ENCODE results near the gene LHX5.

LHX5 gene

DNA sequence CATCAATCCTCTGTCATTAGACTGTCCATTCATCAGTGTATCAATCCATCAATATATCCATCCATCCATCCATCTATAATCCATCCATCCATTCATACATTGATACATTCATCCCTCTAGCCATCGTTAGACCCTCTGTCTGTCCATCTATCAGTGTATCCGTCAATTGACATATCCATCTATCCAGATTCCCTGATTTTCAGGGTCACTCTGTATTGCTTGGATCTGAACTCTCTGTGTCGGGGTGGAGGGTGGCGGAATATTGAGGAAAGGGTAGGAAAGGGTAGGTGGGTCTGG lies 32.4 kb downstream of the LHX5 start:
- DNase-seq (ENCODE audit: low read depth, low spot score) = no peak

DNA sequence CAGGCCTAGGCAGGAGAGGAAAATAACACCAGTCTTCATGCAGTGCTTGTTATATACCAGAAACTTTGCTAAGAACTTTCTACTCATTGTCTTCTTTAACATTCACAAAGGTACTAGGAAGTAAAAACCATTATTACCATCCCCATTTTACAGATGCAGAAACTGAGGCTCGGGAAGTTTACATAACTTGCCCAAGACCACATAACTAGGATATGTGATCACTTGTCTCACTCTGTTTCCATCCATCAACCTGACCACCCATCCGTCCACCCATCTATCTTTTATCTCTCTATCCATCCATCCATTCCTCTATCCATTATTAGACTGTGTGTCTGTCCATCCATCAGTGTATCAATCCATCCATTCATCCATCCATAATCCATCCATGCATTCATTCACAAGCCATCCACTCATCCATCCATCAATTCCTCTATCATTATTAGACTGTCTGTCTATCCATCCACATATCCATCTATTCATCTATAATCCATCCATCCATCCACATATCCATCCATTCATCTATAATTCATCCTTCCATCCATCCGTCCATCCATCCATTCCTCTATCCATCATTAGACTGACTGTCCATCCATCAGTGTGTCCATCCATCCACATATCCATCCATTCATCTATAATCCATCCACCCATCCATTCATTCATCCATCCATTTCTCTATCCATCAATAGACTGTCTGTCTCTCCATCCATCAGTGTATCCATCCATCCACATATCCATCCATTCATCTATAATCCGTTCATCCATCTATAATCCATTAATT lies 33.0 kb downstream of the LHX5 start:
- DNase-seq (ENCODE audit: low read depth, low spot score) = no peak

GRCh38 chr12:113437729-113438100 lies 34.0 kb downstream of the LHX5 start:
- DNase-seq (ENCODE audit: low read depth, low spot score) = no peak

DNA sequence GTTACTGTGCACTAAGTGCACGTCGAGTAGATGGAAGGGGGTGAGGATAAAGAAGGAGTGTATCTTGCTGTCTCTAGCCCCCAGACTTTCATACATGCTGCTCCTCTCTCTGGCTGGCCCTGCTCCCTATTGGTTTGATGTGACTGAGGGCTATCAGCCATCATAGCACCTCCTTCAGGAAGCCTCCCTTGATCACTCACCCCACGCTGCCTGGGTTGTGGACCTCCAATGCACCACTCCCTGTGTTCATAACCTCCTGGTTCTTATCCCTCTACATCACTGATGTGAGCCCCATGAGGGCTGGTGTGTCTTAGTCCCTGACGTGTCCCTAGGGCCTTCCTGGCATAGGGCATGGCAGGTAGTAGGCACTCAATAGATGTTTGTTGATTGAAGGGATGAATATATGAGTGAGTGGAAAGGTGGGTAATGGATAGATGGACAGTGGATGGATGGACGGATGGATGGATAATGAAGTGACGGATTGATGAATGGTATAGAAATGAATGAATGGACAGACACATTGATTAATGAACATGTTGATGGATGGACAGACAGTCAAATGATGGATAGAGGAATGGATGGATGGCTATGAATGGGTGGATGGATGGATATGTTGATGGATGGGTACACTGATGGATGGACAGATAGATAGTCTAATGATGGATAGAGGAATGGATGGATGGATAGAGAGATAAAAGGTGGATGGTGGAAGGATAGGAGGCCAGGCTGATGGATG lies 34.5 kb downstream of the LHX5 start:
- no peak for DNase-seq (ENCODE audit: low read depth, low spot score)

DNA sequence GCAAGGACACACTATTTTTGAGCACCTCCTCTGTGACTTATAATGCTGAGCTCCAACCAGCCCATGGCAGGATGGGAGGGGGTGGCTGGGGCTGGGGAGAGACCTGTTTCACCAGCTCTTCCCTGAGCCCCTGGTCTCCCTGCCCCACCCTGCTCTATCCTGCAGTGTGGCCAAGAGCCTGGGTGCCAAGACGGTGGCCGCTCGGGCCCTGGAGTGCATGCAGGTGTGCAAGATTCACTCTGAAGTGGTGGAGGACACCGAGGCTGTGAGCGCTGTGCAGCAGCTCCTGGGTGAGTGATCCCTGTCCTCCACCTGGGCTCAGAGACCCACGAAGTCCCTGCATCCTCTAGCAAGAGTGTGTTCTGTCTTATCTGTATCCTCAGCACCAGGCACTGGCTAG lies 35.1 kb downstream of the LHX5 start:
- no peak for DNase-seq (ENCODE audit: low read depth, low spot score)

- DNase-seq (ENCODE audit: low read depth, low spot score) = no peak
Measured at GRCh38 chr12:113435367-113435766, 36.3 kb downstream of the LHX5 start.

DNA sequence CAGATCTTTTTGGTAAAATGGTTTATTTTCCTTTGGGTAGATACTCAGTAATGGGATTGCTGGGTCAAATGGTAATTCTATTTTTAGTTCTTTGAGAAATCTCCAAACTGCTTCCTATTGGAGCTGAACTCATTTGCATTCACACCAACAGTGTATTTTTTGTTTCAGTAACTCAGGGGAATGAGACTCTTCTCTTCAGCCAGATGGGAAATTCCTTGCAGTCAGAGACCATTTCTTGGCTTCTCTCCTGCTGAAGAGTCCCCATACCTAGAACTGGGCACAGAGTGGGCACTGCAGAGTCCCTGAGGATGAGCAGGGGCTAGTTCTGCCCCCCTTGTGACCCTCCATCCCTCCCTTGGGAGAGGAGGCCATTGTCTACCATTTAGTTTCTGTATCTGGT lies 38.7 kb downstream of the LHX5 start:
- no peak for DNase-seq (ENCODE audit: low read depth, low spot score)

DNA sequence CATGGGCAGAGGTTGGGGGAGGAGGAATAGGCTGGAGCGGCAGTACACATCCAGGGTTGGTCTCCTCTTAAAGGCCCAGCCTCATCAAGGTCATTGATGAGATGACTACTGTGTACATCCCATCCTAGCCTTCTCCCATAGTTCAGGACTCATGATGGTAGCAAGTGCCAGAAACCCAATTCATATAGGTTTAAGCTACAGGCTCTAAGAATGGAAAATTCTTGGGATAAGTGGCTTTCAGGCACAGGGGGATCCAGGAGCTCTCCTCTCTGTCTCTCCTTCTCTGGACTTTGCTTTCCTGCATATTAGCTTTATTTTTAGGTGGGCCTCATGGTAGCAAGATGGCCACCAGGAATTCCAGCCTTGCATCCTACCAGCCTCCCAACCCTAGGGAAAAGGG lies 43.2 kb downstream of the LHX5 start:
- DNase-seq (ENCODE audit: low read depth, low spot score) = no peak

- DNase-seq (ENCODE audit: low read depth, low spot score) = no peak
Measured at GRCh38 chr12:113427882-113428281, 43.8 kb downstream of the LHX5 start.

DNA sequence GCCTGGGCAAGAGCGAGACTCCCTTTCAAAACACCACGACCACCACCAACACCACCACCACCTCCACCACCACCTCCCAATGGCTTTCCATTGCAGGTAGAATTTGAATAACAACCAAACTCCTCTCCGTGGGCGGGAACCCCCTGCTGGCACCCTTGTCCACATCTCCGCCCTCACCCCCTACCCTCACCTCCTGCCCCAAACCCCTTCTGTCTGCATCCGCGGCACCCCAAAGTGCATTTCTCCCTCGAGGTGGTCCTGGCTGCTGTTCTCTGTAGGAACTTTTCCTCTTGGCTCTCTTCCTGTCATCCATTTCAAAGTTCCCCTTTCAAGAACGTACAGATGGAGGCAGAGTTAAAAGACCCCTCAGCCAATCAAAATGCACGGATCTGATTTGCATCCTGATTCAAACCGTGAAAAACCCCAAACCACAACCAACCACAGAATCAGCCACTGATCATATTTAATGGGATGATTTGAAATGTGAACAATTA lies 45.7 kb downstream of the LHX5 start:
- peak; percentile 38 for DNase-seq (ENCODE audit: low read depth, low spot score)

- DNase-seq (ENCODE audit: low read depth, low spot score) = peak; percentile 20
Measured at GRCh38 chr12:113424915-113425823, 46.5 kb downstream of the LHX5 start.

- no peak for DNase-seq (ENCODE audit: low read depth, low spot score)
Measured at GRCh38 chr12:113424456-113424855, 47.2 kb downstream of the LHX5 start.

DNA sequence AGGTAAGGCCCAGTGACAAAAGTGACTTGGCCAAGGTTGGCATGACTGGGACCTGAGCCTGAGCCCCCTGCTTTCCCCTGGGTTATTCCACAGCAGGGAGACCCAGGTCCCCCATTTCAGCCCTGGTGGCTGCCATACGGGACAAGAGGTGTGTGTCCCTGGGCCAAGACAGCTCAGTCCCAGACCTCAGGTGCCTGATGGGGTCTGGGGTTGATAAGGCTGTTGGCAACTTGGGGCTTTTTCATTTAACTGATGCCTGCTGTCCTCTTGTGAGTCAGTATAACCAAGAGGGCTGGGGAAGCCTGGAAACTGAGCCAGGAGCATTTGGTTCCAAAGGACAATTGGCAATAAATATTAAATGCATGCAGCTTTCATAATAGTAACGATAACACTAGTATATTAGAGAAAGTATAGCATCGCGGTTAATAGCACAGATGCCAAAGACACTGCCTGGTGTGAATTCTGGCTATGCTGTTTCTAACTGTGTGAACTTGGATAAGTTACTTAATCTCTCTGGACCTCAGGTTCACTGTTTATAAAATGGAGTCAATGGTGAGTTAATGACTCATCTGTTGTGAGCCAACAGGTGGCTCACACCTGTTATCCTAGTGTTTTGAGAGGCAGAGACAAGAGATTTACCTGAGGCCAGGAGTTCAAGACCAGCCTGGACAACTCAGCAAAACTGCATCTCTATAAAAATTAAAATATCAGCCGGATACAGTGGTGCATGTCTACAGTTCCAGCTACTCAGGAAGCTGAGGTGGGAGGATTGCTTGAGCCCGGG lies 48.6 kb downstream of the LHX5 start:
- DNase-seq (ENCODE audit: low read depth, low spot score) = no peak

- peak; percentile 42 for DNase-seq (ENCODE audit: low read depth, low spot score)
Measured at GRCh38 chr12:113422030-113422885, 49.4 kb downstream of the LHX5 start, which contains the start of gene SDSL. SDSL (plus strand) TSS chr12:113422380; CDS start chr12:113427983, 5,603 bp downstream.

GRCh38 chr12:113420996-113421595 lies 50.6 kb downstream of the LHX5 start:
- no peak for DNase-seq (ENCODE audit: low read depth, low spot score)

- no peak for DNase-seq (ENCODE audit: low read depth, low spot score)
Measured at GRCh38 chr12:113418213-113418879, 53.3 kb downstream of the LHX5 start.

- no peak for DNase-seq (ENCODE audit: low read depth, low spot score)
Measured at GRCh38 chr12:113416091-113416754, 55.4 kb downstream of the LHX5 start.

- DNase-seq (ENCODE audit: low read depth, low spot score) = no peak
Measured at GRCh38 chr12:113414519-113415038, 57.1 kb downstream of the LHX5 start.
